Raji (cell line): ENCODE measurements around the gene AMOTL1.

Source experiments
- POLR2A ChIP-seq: IDR thresholded peaks from 2 replicates; pipeline ENCODE4 v1.6.1; 2011; ENCODE audit warnings: low read depth, low read length, control low read depth; ENCODE audit not compliant: insufficient read depth

The AMOTL1 gene

GRCh38 chr11:94794287-94795168 lies 26.4 kb downstream of the AMOTL1 start:
- no peak for TF ChIP-seq POLR2A

- no peak for TF ChIP-seq POLR2A
Measured at GRCh38 chr11:94795476-94796189, 27.5 kb downstream of the AMOTL1 start.

- TF ChIP-seq POLR2A: no peak
Measured at GRCh38 chr11:94796190-94796580, 28.0 kb downstream of the AMOTL1 start.

- TF ChIP-seq POLR2A: no peak
Measured at GRCh38 chr11:94796863-94797262, 28.7 kb downstream of the AMOTL1 start.

GRCh38 chr11:94799726-94800125 lies 31.6 kb downstream of the AMOTL1 start:
- TF ChIP-seq POLR2A: no peak

GRCh38 chr11:94800414-94800813 lies 32.3 kb downstream of the AMOTL1 start:
- TF ChIP-seq POLR2A: no peak

GRCh38 chr11:94801866-94802460 lies 33.8 kb downstream of the AMOTL1 start:
- no peak for TF ChIP-seq POLR2A

GRCh38 chr11:94802501-94802900 lies 34.3 kb downstream of the AMOTL1 start:
- no peak for TF ChIP-seq POLR2A

- TF ChIP-seq POLR2A: no peak
Measured at GRCh38 chr11:94803491-94803890, 35.3 kb downstream of the AMOTL1 start.

GRCh38 chr11:94804874-94805273 lies 36.7 kb downstream of the AMOTL1 start:
- no peak for TF ChIP-seq POLR2A

- no peak for TF ChIP-seq POLR2A
Measured at GRCh38 chr11:94806014-94806413, 37.9 kb downstream of the AMOTL1 start.

GRCh38 chr11:94806419-94806818 lies 38.3 kb downstream of the AMOTL1 start:
- no peak for TF ChIP-seq POLR2A

- no peak for TF ChIP-seq POLR2A
Measured at GRCh38 chr11:94809251-94809650, 41.1 kb downstream of the AMOTL1 start.

- no peak for TF ChIP-seq POLR2A
Measured at GRCh38 chr11:94814272-94814976, 46.3 kb downstream of the AMOTL1 start.

- no peak for TF ChIP-seq POLR2A
Measured at GRCh38 chr11:94815705-94816344, 47.7 kb downstream of the AMOTL1 start.
